Heart left ventricle (tissue), 16 donors: ENCODE measurements around the gene UBE3A. TPM values are rescaled to one million over a fixed set of nuclear protein-coding genes. Genes with fewer than 3 reads are reported as not detected.

Source experiments
- ATAC-seq, 4 donors: fragments of 200-7000 bp; cut with Tn5 transposase; one replicate each; pipeline ENCODE4 v1.9.1; 2020 to 2022; ENCODE audit warnings: moderate library complexity in 4 of 4, mild to moderate bottlenecking in 3 of 4, moderate number of reproducible peaks in 1 of 4
- DNase-seq, 5 donors: peaks; one replicate each; pipeline ENCODE4 v3.0.0-alpha.2; 2020
- H3K27ac ChIP-seq, 12 donors: fragments of 200-600 bp; sonication (generic) in 4 of 12; one replicate each; pipeline versions ENCODE4 v1.5.0 to v1.8.0; 2016 to 2022; ENCODE audit warnings: mild to moderate bottlenecking in 2 of 12
- H3K27me3 ChIP-seq, 9 donors: fragments of 200-600 bp; sonication (generic) in 2 of 9; one replicate each; pipeline versions ENCODE4 v1.5.1 to v1.8.0; 2016 to 2022; ENCODE audit warnings: mild to moderate bottlenecking in 3 of 9
- H3K36me3 ChIP-seq, 9 donors: fragments of 200-600 bp; sonication (generic) in 2 of 9; one replicate each; pipeline versions ENCODE4 v1.5.0 to v1.8.0; 2018 to 2022; ENCODE audit warnings: mild to moderate bottlenecking in 2 of 9
- H3K4me1 ChIP-seq, 12 donors: fragments of 200-600 bp; sonication (generic) in 4 of 12; one replicate each; pipeline versions ENCODE4 v1.5.0 to v1.8.0; 2016 to 2022; ENCODE audit warnings: mild to moderate bottlenecking in 3 of 12
- H3K4me3 ChIP-seq, 12 donors: fragments of 200-600 bp; sonication (generic) in 4 of 12; one replicate each; pipeline versions ENCODE4 v1.5.0 to v1.8.0; 2017 to 2022; ENCODE audit warnings: mild to moderate bottlenecking in 9 of 12, moderate library complexity in 4 of 12
- H3K9me3 ChIP-seq, 12 donors: fragments of 200-600 bp; sonication (generic) in 4 of 12; one replicate each; pipeline versions ENCODE4 v1.5.0 to v1.8.0; 2016 to 2022; ENCODE audit warnings: mild to moderate bottlenecking in 1 of 12
- POLR2A ChIP-seq, 2 donors: fragments of 450-650 bp; IDR thresholded peaks; one replicate each; pipeline ENCODE4 v1.6.1; 2017; ENCODE audit warnings: antibody characterized with exemption in 2 of 2, mild to moderate bottlenecking in 2 of 2, moderate library complexity in 2 of 2
- WGBS, 4 donors: extraction: QIAGEN DNeasy Blood & Tissue Kit in 2 of 4; methylation state at CpG; one replicate each; pipeline versions ENCODE4 v1.1.5 to v1.1.7; 2013 to 2018; 5-methylcytosine and 5-hydroxymethylcytosine counted together
- intact Hi-C, 10 donors: fragments of 100-400 bp; cut with DNase I; formaldehyde crosslinking; loops; one replicate each; pipeline versions ENCODE4 v1.11.1 to v1.14.2; 2022
- polyA plus RNA-seq, 2 donors: library from polyadenylated mRNA; stranded (reverse); fragments of 200-250 nt; gene quantifications; one replicate each; pipeline ENCODE4 v1.2.3, GENCODE V29; 2013
- total RNA-seq, 9 donors: library from RNA; depleted of rRNA in 2 of 9; stranded (reverse); fragments of >200 nt in 2 of 9; fragmentation: NEBNext Ultra II Directional in 3 of 9; extraction: Animal tissue kit (Norgen Biotek cat#: 25700) in 3 of 9; gene quantifications; one replicate each; pipeline versions ENCODE4 v1.1.0 to v1.2.4, GENCODE V29; 2016 to 2023
- TF ChIP-seq, protein P1 (sequence below), 12 donors: fragments of 200-600 bp; sonication (generic) in 4 of 12; IDR thresholded peaks; one replicate each; pipeline versions ENCODE4 v1.5.0 to v1.8.0; 2018 to 2022; ENCODE audit warnings: antibody characterized with exemption in 12 of 12, mild to moderate bottlenecking in 5 of 12
- donor health status: ischemic (EF 13 %, LVEDD 7.1; RV severe dilation, severe dysfunction).
- donor health status: healthy with polysubstance abuse.
- donor health status: DM: no; HTN: yes; CAD: no.
- donor health status: DM: no; HTN: no; CAD: no.
- donor health status: ischemic (EF 25% LVEDD 6.9; RV normal size, moderate dysfunction).
- donor health status: ischemic (EF 25% LVEDD 5.7; RV mildly dilated, moderate dysfunction).
- donor health status: healthy.
- donor health status: DM: yes; HTN: yes; CAD: no.
- donor health status: ischemic (EF 35%, LVEDD 5.7; RV mildly dilated, moderate dysfunction).
- donor health status: nonischemic (EF 11% LVEDD 7.7; RV severe dilation, severe dysfunction).
- donor health status: DM: yes; HTN: yes; CAD: no.
- donor health status: PGD.
- donor health status: ischemic (EF 29% LVEDD 5.4; RV normal size, mild dysfunction).
- donor health status: nonischemic (EF 23%, LVEDD 6.1; RV moderate dilation, normal function).

UBE3A gene
- total and polyA plus RNA-seq, 11 donors = 34.6 to 140 (median 103) TPM

DNA sequence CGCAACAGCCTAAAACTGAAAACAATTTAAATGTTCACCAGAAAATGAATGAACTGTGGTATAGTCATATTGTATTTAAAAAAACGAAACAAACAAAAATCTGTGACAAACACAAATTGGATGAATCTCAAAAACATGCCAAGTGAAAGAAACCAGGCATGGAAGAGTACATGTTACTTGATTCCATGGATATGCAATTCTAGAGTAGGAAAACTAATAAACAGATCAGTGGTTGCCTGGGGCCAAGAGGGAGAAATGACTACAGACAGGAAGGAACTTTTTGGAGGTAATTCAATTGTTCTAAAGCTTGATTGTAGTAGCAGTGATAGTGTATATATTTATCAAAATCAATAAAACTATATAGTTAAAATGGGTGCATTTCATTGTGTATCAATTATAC is 16.8 kb downstream of the UBE3A start:
- Histone ChIP-seq H3K4me3 (no peak overlapping the region), H3K27ac (no peak overlapping the region), H3K4me1 (peaks cover 0 to 43% (median 18%) of the 10 kb centered on the region in 12 donors), H3K27me3 (no peaks in the 10 kb centered on the region), H3K9me3 (peaks cover 0 to 22% (median 0%) of the 10 kb centered on the region in 12 donors), H3K36me3 (peaks cover 0 to 3% (median 0%) of the 10 kb centered on the region in 9 donors)
- ATAC-seq (no peak), DNase-seq (no peak)
- intact Hi-C loops = no loop called here
- no peak for TF ChIP-seq POLR2A (IDR thresholded peaks at IDR 0.05)
- TF ChIP-seq, protein P1, sequence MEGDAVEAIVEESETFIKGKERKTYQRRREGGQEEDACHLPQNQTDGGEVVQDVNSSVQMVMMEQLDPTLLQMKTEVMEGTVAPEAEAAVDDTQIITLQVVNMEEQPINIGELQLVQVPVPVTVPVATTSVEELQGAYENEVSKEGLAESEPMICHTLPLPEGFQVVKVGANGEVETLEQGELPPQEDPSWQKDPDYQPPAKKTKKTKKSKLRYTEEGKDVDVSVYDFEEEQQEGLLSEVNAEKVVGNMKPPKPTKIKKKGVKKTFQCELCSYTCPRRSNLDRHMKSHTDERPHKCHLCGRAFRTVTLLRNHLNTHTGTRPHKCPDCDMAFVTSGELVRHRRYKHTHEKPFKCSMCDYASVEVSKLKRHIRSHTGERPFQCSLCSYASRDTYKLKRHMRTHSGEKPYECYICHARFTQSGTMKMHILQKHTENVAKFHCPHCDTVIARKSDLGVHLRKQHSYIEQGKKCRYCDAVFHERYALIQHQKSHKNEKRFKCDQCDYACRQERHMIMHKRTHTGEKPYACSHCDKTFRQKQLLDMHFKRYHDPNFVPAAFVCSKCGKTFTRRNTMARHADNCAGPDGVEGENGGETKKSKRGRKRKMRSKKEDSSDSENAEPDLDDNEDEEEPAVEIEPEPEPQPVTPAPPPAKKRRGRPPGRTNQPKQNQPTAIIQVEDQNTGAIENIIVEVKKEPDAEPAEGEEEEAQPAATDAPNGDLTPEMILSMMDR (IDR thresholded peaks at IDR 0.05) = no peak
- WGBS, 4 donors = 73 to 87% (median 81%) methylated on average over 2 of the region's 2 CpGs

DNA sequence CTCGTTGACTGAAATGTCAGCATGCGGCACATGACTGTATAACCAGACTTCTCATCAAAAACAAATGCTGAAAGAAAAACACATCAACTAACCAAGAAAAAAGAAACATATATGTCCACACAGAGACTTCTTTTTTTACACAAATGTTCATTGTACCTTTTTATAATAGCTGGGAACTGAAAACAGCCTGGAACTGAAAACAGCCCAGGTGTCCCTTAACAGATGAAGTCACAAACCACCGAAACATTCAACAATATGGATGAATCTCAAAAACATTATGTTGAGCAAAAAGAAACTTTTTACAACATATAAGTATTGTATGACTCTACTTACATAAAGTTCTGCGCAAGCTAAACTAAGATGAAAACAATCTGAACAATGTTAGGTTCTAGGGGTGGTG is 20.6 kb downstream of the UBE3A start:
- Histone ChIP-seq H3K4me1 (peaks cover 2 to 50% (median 29%) of the 10 kb centered on the region in 12 donors), H3K36me3 (peaks cover 0 to 3% (median 0%) of the 10 kb centered on the region in 9 donors), H3K27me3 (no peaks in the 10 kb centered on the region), H3K4me3 (no peak overlapping the region), H3K27ac (no peak overlapping the region), H3K9me3 (peaks cover 0 to 24% (median 0%) of the 10 kb centered on the region in 12 donors)
- intact Hi-C loops = loop anchor here in 1 of 10 donors (10.0 kb wide), 1 partner anchor 53 kb away; no protein-coding TSS in a partner anchor
- ATAC-seq (no peak), DNase-seq (no peak)
- no peak for TF ChIP-seq POLR2A (IDR thresholded peaks at IDR 0.05)
- TF ChIP-seq, protein P1 (IDR thresholded peaks at IDR 0.05) = no peak
- 69 to 90% (median 84%) methylated on average over 4 of the region's 4 CpGs for WGBS, 4 donors

DNA sequence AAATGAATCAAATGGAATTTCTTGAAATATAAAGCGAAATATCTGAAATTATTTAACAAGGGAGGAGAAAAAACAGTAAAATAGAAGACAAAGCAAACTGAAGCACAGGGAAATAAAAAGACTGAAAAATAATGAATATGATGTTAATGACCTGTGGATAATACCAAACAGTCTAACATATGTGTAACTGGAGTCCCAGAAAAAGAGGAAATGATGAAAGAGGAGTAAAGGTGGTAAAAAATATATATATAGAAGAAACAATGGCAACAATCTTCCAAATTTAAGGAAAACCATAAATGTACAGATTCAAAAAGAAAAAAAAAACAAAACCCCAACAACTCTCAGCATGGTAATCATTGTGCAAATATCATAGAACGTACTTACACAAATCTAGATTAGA is 21.2 kb downstream of the UBE3A start:
- Histone ChIP-seq H3K27me3 (no peaks in the 10 kb centered on the region), H3K4me1 (peaks cover 2 to 56% (median 33%) of the 10 kb centered on the region in 12 donors), H3K36me3 (peaks cover 0 to 3% (median 0%) of the 10 kb centered on the region in 9 donors), H3K9me3 (peaks cover 0 to 24% (median 0%) of the 10 kb centered on the region in 12 donors), H3K4me3 (no peak overlapping the region), H3K27ac (no peak overlapping the region)
- TF ChIP-seq, protein P1 (IDR thresholded peaks at IDR 0.05) = no peak
- TF ChIP-seq POLR2A (IDR thresholded peaks at IDR 0.05) = no peak
- DNase-seq (no peak), ATAC-seq (no peak)
- intact Hi-C loops = loop anchor here in 1 of 10 donors (10.0 kb wide), 1 partner anchor 53 kb away; no protein-coding TSS in a partner anchor
- 90 to 97% (median 95%) methylated on average over 2 of the region's 2 CpGs for WGBS, 4 donors

DNA sequence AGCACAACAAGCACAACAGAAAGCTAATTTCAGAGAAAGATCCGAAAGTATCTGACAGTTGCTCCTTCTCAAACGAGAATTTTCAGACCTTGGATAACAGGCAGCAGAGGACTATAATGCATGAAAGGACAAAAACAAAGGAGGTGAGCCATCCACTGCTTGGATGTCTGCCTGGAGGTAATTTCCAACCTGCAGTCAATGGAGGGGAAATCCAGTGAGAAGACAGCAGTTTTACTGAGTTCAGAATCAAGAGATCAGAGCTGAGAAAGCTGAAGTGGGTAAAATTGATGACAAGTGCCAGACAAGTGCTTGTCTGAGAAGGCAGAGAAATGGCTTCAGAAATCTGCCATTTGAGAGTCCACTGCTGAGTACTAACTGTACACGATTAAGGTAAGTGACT is 22.1 kb downstream of the UBE3A start:
- no peaks in the 10 kb centered on the region for H3K27me3 ChIP-seq
- intact Hi-C loops = loop anchor here in 1 of 10 donors (10.0 kb wide), 1 partner anchor 52 kb away; no protein-coding TSS in a partner anchor
- no peak for ATAC-seq

More for the DNA sequence above, 22.1 kb downstream of the UBE3A start:
- H3K4me3 ChIP-seq = no peak overlapping the region
- DNase-seq = no peak
- WGBS, 4 donors = 38 to 53% (median 46%) methylated on average over 3 of the region's 3 CpGs
- peaks cover 0 to 3% (median 0%) of the 10 kb centered on the region in 9 donors for H3K36me3 ChIP-seq
- H3K9me3 ChIP-seq = peaks cover 0 to 24% (median 0%) of the 10 kb centered on the region in 12 donors
- H3K4me1 ChIP-seq = peaks cover 2 to 54% (median 30%) of the 10 kb centered on the region in 12 donors
- H3K27ac ChIP-seq = no peak overlapping the region
- TF ChIP-seq POLR2A (IDR thresholded peaks at IDR 0.05) = no peak
- TF ChIP-seq, protein P1 (IDR thresholded peaks at IDR 0.05) = no peak
